ENCODE measurements around the gene STARD3.
A peak's percentile ranks its signal among the peaks of the same experiment; 100 is the strongest.

STARD3 gene

DNA sequence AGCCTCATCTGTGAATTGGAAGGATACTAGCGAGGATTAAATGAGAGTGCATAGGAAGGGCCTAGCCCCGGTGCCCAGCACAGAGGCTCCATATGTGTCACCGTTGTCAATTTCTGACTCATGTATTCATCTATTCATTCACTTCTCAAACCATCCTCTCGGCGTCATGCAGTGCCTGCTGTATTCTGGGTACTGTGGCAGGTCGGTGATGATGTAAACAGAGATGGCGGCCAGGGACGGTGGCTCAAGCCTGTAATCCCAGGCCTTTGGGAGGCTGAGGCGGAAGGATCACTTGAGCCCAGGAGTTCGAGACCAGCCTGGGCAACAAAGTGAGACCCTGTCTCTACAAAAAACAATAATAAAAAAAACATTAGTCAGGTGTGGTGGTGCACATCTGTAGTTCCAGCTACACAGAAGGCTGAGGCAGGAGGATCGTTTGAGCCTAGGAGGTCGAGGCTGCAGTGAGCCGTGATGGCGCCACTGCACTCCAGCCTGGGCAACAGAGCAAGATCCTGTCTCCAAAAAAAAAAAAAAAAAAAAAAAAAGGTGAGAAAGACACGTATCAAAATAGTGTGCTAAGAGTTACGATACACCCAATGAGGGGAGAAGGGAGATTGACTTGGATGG lies 14.5 kb upstream of the STARD3 start:
- Histone ChIP-seq H3K4me1 (ENCODE audit: control insufficient read depth, insufficient read depth, low read length) (peaks cover 7% of the 10 kb centered on the region), H3K4me3 (ENCODE audit: low read length) (no peak overlapping the region), H3K9me3 (ENCODE audit: control insufficient read depth, insufficient read depth, low read length) (no peaks in the 10 kb centered on the region), H3K27me3 (ENCODE audit: control insufficient read depth, insufficient read depth, low read length) (peaks cover 17% of the 10 kb centered on the region), H3K27ac (ENCODE audit: low read length) (no peak overlapping the region), H3K36me3 (ENCODE audit: control insufficient read depth, insufficient read depth, low read length) (no peaks in the 10 kb centered on the region)
- no peak for DNase-seq (ENCODE audit: low read depth, low spot score)
- WGBS (ENCODE audit: insufficient coverage, insufficient read length) = no CpG with 5 or more reads among the region's 16 CpGs

- peaks cover 12% of the 10 kb centered on the region for H3K4me1 ChIP-seq (ENCODE audit: control insufficient read depth, insufficient read depth, low read length)
- H3K36me3 ChIP-seq (ENCODE audit: control insufficient read depth, insufficient read depth, low read length) = no peaks in the 10 kb centered on the region
- no peak overlapping the region for H3K4me3 ChIP-seq (ENCODE audit: low read length)
- no peaks in the 10 kb centered on the region for H3K9me3 ChIP-seq (ENCODE audit: control insufficient read depth, insufficient read depth, low read length)
- no CpG with 5 or more reads among the region's 16 CpGs for WGBS (ENCODE audit: insufficient coverage, insufficient read length)
- H3K27ac ChIP-seq (ENCODE audit: low read length) = no peak overlapping the region
- H3K27me3 ChIP-seq (ENCODE audit: control insufficient read depth, insufficient read depth, low read length) = peaks cover 20% of the 10 kb centered on the region
- DNase-seq (ENCODE audit: low read depth, low spot score) = no peak
These were observed 13.5 kb upstream of the STARD3 start for GRCh38 chr17:39623356-39623950.

GRCh38 chr17:39624313-39624712 lies 12.6 kb upstream of the STARD3 start:
- Histone ChIP-seq H3K27ac (ENCODE audit: low read length) (no peak overlapping the region), H3K4me3 (ENCODE audit: low read length) (no peak overlapping the region), H3K4me1 (ENCODE audit: control insufficient read depth, insufficient read depth, low read length) (peaks cover 13% of the 10 kb centered on the region), H3K27me3 (ENCODE audit: control insufficient read depth, insufficient read depth, low read length) (peaks cover 13% of the 10 kb centered on the region), H3K36me3 (ENCODE audit: control insufficient read depth, insufficient read depth, low read length) (no peaks in the 10 kb centered on the region), H3K9me3 (ENCODE audit: control insufficient read depth, insufficient read depth, low read length) (no peaks in the 10 kb centered on the region)
- WGBS (ENCODE audit: insufficient coverage, insufficient read length) = no CpG with 5 or more reads among the region's 8 CpGs
- DNase-seq (ENCODE audit: low read depth, low spot score) = no peak

DNA sequence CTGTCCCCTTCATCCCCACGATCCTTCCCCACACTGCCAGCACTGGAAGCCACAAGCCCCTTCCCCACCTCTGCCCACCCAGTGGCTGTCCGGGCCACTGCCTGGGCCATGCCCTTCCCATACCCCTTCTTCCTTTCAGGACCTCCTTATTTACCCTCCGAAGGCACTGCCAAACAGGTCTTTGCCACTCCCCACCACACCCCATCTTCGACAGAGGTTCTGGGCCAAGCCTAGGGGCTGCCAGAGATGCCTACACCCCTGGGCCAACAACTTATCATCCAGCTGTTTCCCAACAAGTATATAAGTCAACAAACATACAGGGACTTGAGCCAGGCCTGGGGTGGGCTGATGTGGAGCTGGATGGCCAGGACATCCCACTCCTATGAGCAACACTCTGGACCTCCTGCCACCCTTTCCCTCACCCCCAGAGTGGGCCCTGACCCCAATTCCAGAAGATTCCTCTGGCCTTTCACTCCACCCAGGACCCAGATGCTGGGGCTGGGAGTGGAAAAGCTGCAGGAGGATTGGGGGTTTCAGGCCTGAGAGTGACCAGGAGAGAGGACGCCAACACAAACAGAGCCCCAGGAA lies 11.7 kb upstream of the STARD3 start:
- Histone ChIP-seq H3K36me3 (ENCODE audit: control insufficient read depth, insufficient read depth, low read length) (no peaks in the 10 kb centered on the region), H3K4me1 (ENCODE audit: control insufficient read depth, insufficient read depth, low read length) (peaks cover 15% of the 10 kb centered on the region)
- WGBS (ENCODE audit: insufficient coverage, insufficient read length) = no CpG with 5 or more reads among the region's 5 CpGs

GRCh38 chr17:39626171-39627046 lies 10.5 kb upstream of the STARD3 start, which contains the start of gene PPP1R1B:
Gene PPP1R1B (plus strand): TSS chr17:39626952. CDS start chr17:39627393, 441 bp downstream.
- Histone ChIP-seq H3K4me1 (ENCODE audit: control insufficient read depth, insufficient read depth, low read length) (peaks cover 15% of the 10 kb centered on the region), H3K27ac (ENCODE audit: low read length) (no peak within 1 kb of the TSS), H3K27me3 (ENCODE audit: control insufficient read depth, insufficient read depth, low read length) (peaks cover 8% of the 10 kb centered on the region), H3K9me3 (ENCODE audit: control insufficient read depth, insufficient read depth, low read length) (no peaks in the 10 kb centered on the region), H3K4me3 (ENCODE audit: low read length) (peak within 1 kb of the TSS; percentile 53), H3K36me3 (ENCODE audit: control insufficient read depth, insufficient read depth, low read length) (no peaks in the 10 kb centered on the region)
- DNase-seq (ENCODE audit: low read depth, low spot score) = no peak
- no CpG with 5 or more reads among the region's 29 CpGs for WGBS (ENCODE audit: insufficient coverage, insufficient read length)

More for the DNA sequence above, 11.7 kb upstream of the STARD3 start:
- no peaks in the 10 kb centered on the region for H3K9me3 ChIP-seq (ENCODE audit: control insufficient read depth, insufficient read depth, low read length)
- no peak for DNase-seq (ENCODE audit: low read depth, low spot score)
- no peak overlapping the region for H3K27ac ChIP-seq (ENCODE audit: low read length)
- no peak overlapping the region for H3K4me3 ChIP-seq (ENCODE audit: low read length)
- H3K27me3 ChIP-seq (ENCODE audit: control insufficient read depth, insufficient read depth, low read length) = peaks cover 8% of the 10 kb centered on the region

DNA sequence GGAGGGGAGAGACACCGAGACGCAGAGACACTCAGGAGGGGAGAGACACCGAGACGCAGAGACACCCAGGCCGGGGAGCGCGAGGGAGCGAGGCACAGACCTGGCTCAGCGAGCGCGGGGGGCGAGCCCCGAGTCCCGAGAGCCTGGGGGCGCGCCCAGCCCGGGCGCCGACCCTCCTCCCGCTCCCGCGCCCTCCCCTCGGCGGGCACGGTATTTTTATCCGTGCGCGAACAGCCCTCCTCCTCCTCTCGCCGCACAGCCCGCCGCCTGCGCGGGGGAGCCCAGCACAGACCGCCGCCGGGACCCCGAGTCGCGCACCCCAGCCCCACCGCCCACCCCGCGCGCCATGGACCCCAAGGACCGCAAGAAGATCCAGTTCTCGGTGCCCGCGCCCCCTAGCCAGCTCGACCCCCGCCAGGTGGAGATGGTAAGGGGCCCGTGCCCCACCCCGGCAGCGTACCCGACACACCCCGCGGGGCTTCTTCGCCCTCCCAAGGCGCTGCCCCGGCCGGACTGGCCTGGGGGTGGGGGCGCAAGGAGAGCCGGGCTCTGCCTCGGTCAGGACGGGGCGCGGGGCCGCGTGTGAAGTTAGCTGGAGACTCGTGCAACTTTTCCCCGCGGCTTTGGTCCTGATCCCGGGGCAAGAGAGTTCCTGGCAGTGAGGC lies 9.8 kb upstream of the STARD3 start:
- H3K27me3 ChIP-seq (ENCODE audit: control insufficient read depth, insufficient read depth, low read length) = peaks cover 8% of the 10 kb centered on the region
- peaks cover 18% of the 10 kb centered on the region for H3K4me1 ChIP-seq (ENCODE audit: control insufficient read depth, insufficient read depth, low read length)
- no peaks in the 10 kb centered on the region for H3K36me3 ChIP-seq (ENCODE audit: control insufficient read depth, insufficient read depth, low read length)
- H3K9me3 ChIP-seq (ENCODE audit: control insufficient read depth, insufficient read depth, low read length) = no peaks in the 10 kb centered on the region
- no peak overlapping the region for H3K27ac ChIP-seq (ENCODE audit: low read length)
- no peak for DNase-seq (ENCODE audit: low read depth, low spot score)
- H3K4me3 ChIP-seq (ENCODE audit: low read length) = peak overlapping the region; percentile 53
- WGBS (ENCODE audit: insufficient coverage, insufficient read length) = no CpG with 5 or more reads among the region's 72 CpGs

DNA sequence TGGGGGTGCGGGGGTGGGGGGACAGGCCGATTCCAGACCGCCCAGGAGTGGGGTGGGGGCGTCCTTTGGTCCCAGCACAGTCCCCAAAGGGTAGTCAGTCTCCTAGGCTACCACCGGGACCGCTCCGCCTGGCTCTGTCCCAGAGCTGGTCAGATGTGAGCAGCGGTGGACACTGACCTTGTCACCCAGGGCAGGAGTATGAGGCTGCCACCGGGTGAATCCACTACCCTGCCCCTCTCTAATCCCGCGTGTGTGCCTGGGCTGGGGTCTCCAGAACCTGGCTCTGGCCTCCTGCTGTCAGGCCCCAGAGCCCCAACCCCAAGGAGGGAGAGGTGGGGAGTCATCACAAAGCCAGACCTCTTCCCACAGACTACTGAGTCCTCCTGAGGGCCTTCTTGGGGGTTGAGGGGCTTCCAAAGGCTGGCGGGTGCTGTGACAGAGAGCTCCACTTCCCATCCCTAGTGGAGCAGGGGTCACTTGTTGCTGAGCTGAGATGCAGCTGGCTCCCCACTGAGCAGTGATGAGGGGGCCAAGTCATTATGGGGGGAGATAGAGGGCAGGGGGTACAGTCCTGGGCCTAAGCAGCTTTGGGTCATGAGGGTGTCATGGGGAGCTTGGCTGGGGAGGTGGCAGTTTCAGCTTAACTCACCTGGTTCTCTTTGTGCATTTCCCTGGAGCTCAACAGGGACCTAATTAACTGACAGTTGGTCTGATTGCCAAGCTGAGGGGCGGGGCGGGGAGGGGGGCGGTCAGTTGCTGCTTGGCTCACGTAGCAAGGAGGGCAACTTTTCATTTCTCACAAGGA lies 9.0 kb upstream of the STARD3 start:
- H3K4me1 ChIP-seq (ENCODE audit: control insufficient read depth, insufficient read depth, low read length) = peaks cover 18% of the 10 kb centered on the region
- no peak for DNase-seq (ENCODE audit: low read depth, low spot score)
- peak overlapping the region; percentile 53; the same call in 1 of the 2 replicates for H3K4me3 ChIP-seq (ENCODE audit: low read length)
- H3K27me3 ChIP-seq (ENCODE audit: control insufficient read depth, insufficient read depth, low read length) = peaks cover 8% of the 10 kb centered on the region
- no peaks in the 10 kb centered on the region for H3K9me3 ChIP-seq (ENCODE audit: control insufficient read depth, insufficient read depth, low read length)
- H3K27ac ChIP-seq (ENCODE audit: low read length) = no peak overlapping the region
- H3K36me3 ChIP-seq (ENCODE audit: control insufficient read depth, insufficient read depth, low read length) = no peaks in the 10 kb centered on the region
- WGBS (ENCODE audit: insufficient coverage, insufficient read length) = no CpG with 5 or more reads among the region's 16 CpGs

GRCh38 chr17:39628655-39629493 lies 8.1 kb upstream of the STARD3 start:
- H3K27ac ChIP-seq (ENCODE audit: low read length) = no peak overlapping the region
- H3K27me3 ChIP-seq (ENCODE audit: control insufficient read depth, insufficient read depth, low read length) = peaks cover 8% of the 10 kb centered on the region
- no peak for DNase-seq (ENCODE audit: low read depth, low spot score)
- H3K9me3 ChIP-seq (ENCODE audit: control insufficient read depth, insufficient read depth, low read length) = no peaks in the 10 kb centered on the region
- peaks cover 18% of the 10 kb centered on the region for H3K4me1 ChIP-seq (ENCODE audit: control insufficient read depth, insufficient read depth, low read length)
- H3K36me3 ChIP-seq (ENCODE audit: control insufficient read depth, insufficient read depth, low read length) = no peaks in the 10 kb centered on the region
- no CpG with 5 or more reads among the region's 10 CpGs for WGBS (ENCODE audit: insufficient coverage, insufficient read length)
- no peak overlapping the region for H3K4me3 ChIP-seq (ENCODE audit: low read length)

GRCh38 chr17:39629494-39629880 lies 7.5 kb upstream of the STARD3 start:
- Histone ChIP-seq H3K36me3 (ENCODE audit: control insufficient read depth, insufficient read depth, low read length) (no peaks in the 10 kb centered on the region), H3K9me3 (ENCODE audit: control insufficient read depth, insufficient read depth, low read length) (no peaks in the 10 kb centered on the region), H3K4me1 (ENCODE audit: control insufficient read depth, insufficient read depth, low read length) (peaks cover 19% of the 10 kb centered on the region), H3K27ac (ENCODE audit: low read length) (no peak overlapping the region), H3K27me3 (ENCODE audit: control insufficient read depth, insufficient read depth, low read length) (peaks cover 8% of the 10 kb centered on the region), H3K4me3 (ENCODE audit: low read length) (no peak overlapping the region)
- no CpG with 5 or more reads among the region's 3 CpGs for WGBS (ENCODE audit: insufficient coverage, insufficient read length)
- no peak for DNase-seq (ENCODE audit: low read depth, low spot score)
